HEK293 (cell line): ENCODE results near the gene DNMBP.
A peak's percentile ranks its signal among the peaks of the same experiment; 100 is the strongest.

Source experiments
- MYNN ChIP-seq: fragments of 450-650 bp; formaldehyde crosslinking; IDR thresholded peaks from 2 replicates; pipeline ENCODE4 v1.5.1; 2016; ENCODE audit warnings: missing biosample characterization, missing genetic modification characterization, borderline replicate concordance
- OSR2 ChIP-seq: fragments of 450-650 bp; formaldehyde crosslinking; IDR thresholded peaks from 2 replicates; pipeline ENCODE4 v1.5.1; 2016; ENCODE audit warnings: missing biosample characterization, missing genetic modification characterization
- ZNF155 ChIP-seq: fragments of 450-650 bp; formaldehyde crosslinking; IDR thresholded peaks from 2 replicates; pipeline ENCODE4 v1.5.1; 2016; ENCODE audit warnings: missing biosample characterization, missing genetic modification characterization
- ZNF175 ChIP-seq: fragments of 450-650 bp; formaldehyde crosslinking; IDR thresholded peaks from 2 replicates; pipeline ENCODE4 v1.5.1; 2016; ENCODE audit warnings: missing biosample characterization, missing genetic modification characterization
- TF ChIP-seq, protein P1 (sequence below): fragments of 450-650 bp; formaldehyde crosslinking; IDR thresholded peaks from 2 replicates; pipeline ENCODE4 v1.5.1; 2016; ENCODE audit warnings: missing biosample characterization, missing genetic modification characterization
- TF ChIP-seq, protein P2 (sequence below): fragments of 450-650 bp; formaldehyde crosslinking; IDR thresholded peaks from 2 replicates; pipeline ENCODE4 v1.5.1; 2016; ENCODE audit warnings: missing biosample characterization, missing genetic modification characterization
- TF ChIP-seq, protein P3 (sequence below): fragments of 450-650 bp; IDR thresholded peaks from 2 replicates; pipeline ENCODE4 v1.5.1; 2018; ENCODE audit warnings: missing biosample characterization, missing genetic modification characterization

DNA sequence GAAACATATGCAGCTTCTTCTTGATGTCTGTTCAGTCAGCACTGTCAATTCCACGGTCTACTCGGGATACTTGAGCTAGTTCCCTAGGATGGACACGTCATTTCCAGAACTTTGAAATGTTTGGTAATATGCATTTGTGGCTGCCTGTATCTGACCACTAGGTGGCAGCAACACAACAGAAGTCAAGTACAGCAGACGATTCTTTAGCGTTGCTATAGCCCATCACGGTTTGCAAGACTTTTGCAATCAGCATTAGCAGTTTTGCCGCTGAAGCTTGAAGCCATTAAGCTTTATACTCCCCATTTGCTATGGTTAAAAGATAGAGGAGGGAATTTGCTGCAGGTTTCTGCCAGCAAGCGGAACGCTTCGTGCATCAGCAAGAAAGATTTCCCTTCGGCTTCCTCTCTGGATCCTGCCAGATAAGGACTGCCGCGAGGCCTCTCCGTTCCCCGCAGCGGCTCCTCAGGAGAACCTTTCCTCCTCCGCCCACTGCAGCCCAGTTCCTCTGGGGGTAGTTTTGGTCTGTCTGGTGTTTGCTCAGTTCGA, 163.8 kb downstream of the DNMBP start:
- TF ChIP-seq MYNN (tag by site-specific recombination) = no peak
- TF ChIP-seq, protein P1, sequence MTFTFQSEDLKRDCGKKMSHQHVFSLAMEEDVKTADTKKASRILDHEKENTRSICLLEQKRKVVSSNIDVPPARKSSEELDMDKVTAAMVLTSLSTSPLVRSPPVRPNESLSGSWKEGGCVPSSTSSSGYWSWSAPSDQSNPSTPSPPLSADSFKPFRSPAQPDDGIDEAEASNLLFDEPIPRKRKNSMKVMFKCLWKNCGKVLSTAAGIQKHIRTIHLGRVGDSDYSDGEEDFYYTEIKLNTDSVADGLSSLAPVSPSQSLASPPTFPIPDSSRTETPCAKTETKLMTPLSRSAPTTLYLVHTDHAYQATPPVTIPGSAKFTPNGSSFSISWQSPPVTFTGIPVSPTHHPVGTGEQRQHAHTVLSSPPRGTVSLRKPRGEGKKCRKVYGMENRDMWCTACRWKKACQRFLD (tag by site-specific recombination) = no peak
- TF ChIP-seq, protein P2, sequence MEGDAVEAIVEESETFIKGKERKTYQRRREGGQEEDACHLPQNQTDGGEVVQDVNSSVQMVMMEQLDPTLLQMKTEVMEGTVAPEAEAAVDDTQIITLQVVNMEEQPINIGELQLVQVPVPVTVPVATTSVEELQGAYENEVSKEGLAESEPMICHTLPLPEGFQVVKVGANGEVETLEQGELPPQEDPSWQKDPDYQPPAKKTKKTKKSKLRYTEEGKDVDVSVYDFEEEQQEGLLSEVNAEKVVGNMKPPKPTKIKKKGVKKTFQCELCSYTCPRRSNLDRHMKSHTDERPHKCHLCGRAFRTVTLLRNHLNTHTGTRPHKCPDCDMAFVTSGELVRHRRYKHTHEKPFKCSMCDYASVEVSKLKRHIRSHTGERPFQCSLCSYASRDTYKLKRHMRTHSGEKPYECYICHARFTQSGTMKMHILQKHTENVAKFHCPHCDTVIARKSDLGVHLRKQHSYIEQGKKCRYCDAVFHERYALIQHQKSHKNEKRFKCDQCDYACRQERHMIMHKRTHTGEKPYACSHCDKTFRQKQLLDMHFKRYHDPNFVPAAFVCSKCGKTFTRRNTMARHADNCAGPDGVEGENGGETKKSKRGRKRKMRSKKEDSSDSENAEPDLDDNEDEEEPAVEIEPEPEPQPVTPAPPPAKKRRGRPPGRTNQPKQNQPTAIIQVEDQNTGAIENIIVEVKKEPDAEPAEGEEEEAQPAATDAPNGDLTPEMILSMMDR (tag by site-specific recombination) = peak; percentile 87; the same call in 1 of the 2 replicates
- TF ChIP-seq ZNF155 = no peak
- TF ChIP-seq OSR2 (tag by site-specific recombination) = no peak
- TF ChIP-seq, protein P3, sequence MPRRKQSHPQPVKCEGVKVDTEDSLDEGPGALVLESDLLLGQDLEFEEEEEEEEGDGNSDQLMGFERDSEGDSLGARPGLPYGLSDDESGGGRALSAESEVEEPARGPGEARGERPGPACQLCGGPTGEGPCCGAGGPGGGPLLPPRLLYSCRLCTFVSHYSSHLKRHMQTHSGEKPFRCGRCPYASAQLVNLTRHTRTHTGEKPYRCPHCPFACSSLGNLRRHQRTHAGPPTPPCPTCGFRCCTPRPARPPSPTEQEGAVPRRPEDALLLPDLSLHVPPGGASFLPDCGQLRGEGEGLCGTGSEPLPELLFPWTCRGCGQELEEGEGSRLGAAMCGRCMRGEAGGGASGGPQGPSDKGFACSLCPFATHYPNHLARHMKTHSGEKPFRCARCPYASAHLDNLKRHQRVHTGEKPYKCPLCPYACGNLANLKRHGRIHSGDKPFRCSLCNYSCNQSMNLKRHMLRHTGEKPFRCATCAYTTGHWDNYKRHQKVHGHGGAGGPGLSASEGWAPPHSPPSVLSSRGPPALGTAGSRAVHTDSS (tag by site-specific recombination) = no peak
- TF ChIP-seq ZNF175 (tag by site-specific recombination) = no peak
